Stimulated activated CD4-positive, alpha-beta T cell treated with anti-CD3 and anti-CD28 coated beads, Interleukin-15, amount 100 ng/mL, for 24 hours (primary cell): ENCODE data around the gene PTHLH.
A peak's percentile ranks its signal among the peaks of the same experiment; 100 is the strongest.

ENCODE experiments used
- DNase-seq: peaks from one replicate; pipeline ENCODE4 v3.0.0-alpha.2; 2020

PTHLH gene

DNA sequence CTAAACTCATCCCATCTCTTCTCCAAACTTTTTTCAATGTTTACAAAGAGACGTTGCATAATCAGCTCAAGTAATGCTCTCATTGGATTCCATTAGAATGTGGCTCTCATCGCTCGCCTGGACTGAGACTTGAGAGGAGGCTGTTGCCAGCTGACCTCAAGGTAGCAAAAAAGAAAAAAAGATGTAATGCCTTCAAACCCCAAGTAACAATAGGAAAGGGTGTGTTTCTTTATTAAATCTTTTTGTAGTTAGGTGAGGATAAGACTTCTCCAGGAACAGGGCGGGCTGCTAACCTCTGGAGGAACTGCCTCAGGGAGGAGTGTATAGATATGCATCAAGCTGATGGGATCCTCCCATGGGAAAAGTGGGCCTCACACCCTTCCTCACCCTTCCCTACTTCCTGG is 956 bp upstream of the PTHLH start:
- no peak for DNase-seq

DNA sequence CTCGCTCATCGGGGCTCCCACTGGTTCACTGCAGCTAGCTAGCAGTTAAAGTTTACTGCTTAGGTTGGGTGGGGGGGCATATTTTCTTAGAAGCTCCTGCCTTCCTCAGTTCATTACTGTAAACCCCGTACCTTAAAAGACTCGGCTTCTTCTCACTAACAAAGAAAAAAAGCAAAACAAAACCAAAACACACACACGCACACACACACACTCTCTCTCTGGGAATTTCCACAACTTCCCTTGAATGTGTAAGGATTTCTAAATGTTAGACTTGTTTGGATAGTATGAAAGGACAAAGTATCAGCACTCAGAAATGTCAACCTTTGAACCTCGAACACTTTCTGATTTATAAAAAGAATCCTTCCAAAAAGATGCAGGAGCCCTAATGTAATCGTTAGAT is 927 bp downstream of the PTHLH start:
- DNase-seq = no peak

DNA sequence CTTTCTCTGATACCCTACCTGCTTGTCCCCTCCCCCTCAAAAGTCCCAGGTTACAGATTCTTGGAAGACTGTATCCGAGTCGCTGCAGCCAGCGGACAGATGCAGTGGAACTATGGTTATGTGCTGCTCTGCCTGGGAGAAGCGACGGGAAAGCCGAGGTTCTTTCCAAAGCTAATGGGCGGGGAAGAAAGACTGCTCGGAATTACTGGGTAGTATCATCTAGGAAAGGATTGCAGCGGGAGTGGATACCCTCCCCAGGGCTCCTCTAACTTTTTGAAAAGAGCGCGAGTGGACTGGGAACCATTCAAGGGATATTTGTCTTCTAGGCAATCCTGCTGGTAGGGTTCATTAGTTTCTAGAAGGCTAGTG is 1.4 kb downstream of the PTHLH start:
- DNase-seq = no peak

DNA sequence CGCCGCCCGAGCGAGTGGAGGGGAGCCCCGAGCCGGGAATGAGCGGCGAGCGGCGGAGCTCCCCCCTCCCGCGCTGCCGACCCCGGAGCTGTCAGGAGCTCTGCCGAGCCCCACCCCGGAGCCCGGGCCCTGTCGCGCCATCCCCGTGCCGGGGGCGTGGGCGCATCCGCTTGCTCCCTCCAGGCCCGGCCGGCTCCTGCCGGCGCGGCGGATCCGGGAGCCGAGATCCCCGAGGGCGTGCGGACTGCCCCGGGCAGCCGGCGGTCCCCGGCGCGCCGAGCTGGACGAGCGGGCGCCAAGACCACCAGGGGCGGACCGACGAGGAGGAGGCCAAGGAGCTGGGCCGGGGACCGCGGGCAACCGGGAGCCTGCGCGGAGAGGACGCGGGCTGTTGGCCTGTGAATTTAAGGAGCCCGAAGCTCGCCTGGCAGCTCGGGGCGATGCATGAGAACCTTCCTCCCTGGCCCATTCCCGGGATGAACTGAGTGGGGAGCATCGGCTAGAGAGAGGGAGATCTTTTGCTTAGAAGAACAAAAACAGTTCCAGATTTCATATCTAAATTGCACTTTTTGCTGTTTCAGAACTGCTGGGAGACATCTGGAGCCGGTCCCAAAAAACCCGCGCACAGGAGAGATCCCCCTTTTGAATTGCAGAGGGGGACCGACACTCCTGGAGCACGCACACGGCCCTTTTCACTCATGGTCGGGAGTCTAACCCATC is 2.0 kb downstream of the PTHLH start:
- no peak for DNase-seq

DNA sequence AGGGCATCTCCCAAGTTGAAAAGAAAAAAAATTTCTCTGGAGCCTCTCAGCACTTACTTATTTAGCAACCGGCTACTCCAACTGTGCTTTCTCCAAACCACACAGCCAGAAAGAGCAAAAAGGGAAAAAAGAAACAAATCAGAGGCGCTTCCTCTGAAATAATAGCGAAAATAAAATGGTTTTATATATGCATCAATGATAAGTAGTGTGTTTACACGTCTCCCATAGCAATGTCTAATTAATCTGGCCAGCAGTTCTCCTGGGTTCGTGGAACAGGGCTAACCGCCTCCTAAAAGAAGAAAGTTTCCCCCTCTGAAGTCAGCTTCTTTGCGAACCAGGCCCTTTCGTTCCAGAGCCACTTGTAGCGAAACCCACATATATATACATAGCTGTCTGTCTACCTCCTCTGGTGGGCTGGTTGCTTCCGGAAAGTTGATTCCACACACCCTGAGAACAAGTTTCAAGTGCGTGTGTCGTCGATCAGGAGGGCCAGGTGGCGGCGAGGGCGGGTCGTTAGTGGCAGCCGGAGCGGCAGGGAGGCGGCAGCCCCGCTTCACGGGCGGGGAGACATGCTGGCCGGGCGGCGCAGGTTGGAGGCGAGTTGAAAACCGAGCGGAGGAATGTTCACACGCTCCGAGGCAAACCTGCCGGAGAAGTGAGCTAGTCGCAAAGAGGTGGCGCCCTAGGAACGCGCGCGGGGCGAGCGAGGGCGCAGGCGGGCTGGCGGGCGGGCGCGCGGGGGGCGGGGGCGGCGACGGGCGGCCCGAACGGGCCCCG is 2.7 kb downstream of the PTHLH start:
- peak; percentile 79 for DNase-seq

DNA sequence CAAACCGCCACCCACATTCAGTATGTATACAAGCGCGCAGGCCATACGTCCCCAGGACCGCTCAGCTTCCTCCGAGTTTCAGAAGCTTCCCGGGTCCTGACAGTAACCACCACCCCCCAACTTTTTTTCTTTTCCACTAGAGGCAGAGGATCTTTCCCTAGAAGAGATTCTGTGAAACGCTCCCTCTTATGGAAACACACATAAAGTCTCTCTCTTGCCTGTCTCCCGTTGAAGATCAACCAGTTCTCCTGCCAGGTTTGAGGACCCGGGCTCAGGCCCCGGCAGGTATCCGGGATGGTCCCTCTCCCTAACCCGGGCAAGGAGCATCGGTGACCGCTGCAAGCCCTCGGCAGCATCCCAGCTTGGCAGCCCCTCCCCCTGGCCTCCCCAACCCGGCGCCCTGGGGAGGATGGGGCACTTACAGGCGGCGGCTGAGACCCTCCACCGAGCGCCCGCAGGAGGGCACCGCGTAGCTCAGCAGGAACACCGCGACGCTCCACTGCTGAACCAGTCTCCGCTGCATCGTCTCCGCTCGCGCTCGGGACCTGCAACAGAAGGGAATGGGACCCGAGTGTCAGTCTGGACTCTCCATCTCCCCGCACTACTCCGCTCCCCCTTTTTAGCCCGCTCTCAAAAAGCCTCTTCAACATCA is 3.4 kb downstream of the PTHLH start:
- no peak for DNase-seq

DNA sequence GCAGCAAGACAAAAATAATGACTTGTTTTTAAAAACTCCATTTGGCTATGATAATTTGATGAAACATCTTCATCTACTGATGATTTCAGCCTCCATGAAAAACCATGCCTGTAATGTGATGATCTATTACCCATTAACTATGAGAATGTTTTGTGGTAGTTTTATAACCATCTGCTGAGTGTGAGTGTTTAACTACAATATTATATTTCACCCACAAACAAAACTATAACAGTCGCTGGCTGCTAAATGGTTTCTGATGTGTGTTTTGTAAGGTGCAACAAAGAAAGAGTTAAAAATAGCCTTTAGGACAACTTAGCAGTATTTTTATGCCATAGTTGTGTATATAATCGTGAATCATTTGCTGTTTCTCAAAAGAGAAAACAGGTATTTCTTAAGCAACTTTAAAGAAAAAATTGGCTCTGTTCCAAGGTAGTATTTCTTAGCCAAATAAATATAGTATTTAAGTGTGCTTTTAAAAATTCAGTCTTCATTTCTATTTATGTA is 4.9 kb downstream of the PTHLH start:
- no peak for DNase-seq

DNA sequence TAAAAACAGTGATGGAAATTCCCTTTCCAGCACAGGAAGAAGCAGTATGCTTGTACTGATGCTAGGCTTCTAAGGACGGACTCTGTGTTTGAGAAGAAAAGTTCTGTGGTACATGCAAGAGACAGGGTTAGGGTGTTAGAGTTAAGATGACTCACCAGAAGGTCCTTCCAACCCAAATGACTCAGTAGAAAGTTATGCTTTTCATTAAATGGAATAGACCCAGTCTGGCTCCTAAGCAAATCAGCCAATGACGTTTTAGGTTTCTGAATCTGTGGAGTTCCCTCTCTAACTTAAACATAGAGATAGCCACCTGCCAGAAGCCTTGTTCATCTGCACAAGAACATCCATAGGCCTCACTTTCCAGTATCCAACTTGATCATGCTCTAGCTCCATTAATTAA is 5.7 kb downstream of the PTHLH start:
- DNase-seq = no peak

DNA sequence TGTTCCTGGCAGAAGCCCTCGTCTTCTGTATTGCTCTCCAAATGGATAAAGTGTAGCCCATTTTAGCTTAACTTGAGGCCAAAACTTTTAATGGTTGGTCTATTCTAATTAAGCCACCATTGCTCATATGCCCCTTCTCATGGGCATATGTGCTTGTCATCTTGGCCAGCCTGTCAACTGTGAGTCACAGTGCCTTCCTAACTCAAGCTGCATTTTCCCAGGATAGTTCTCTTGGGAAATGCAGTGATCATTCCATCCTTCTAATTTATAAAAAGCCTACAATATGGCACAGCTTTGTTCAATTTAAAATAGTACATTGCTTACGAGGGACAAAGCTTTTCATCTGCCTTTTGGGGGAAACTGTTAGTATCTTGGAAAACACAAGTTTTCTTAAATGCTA is 6.6 kb downstream of the PTHLH start:
- DNase-seq = no peak

DNA sequence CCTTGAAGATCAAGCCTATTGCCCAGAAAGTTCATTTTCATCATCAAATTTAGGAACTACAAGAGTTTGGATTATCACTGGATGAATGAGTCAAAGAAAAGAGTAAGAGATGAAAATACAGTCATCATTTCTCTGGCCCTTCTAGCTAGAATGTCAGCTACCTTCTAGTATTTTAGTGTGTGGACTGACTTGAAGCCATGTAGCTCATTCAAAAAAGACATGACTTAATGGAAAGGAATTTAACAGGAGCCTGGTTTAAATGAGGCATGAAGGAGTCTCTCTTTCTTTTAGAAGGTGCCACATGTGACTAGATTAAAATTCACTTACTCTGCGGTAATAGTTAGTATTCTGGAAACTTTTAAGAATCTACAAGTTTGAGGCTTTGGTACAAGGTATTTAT is 7.1 kb downstream of the PTHLH start:
- DNase-seq = no peak

DNA sequence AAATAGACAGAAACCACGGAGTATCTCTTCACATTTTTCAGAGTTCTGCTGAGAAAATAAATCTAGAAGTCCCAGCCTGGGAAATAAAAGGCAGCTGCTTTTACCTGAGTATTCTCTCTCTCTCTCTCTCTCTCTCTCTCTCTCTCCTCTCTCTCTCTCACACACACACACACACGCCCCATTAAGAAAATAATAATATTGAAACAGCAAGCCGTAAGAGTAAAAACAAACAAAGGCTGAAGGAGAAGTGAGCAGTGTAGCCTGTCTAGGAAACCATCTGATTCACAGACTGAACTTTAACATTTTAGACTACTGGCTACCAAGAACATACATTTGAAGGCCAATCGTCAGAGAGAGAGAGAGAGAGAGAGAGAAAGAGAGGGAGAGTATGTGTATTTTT is 8.4 kb downstream of the PTHLH start:
- no peak for DNase-seq

DNA sequence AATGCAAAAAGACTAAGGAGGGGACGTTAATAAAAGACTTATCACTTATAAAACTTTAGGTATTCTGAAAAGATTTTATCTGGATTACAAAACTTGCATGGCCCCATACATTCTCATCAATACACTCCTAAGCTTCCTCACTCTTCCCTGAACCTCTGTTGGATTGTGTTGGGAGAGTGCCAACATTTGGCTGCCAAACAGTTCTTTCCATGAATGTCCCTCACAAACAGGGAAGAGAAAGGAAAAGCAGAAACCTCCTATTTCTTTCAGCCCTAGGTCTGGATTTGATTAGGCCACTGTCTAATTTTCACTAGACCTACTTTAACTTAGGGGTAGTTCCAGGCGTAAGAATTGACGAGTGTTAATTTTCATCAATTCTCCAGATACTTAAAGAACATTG is 11.7 kb downstream of the PTHLH start:
- no peak for DNase-seq

DNA sequence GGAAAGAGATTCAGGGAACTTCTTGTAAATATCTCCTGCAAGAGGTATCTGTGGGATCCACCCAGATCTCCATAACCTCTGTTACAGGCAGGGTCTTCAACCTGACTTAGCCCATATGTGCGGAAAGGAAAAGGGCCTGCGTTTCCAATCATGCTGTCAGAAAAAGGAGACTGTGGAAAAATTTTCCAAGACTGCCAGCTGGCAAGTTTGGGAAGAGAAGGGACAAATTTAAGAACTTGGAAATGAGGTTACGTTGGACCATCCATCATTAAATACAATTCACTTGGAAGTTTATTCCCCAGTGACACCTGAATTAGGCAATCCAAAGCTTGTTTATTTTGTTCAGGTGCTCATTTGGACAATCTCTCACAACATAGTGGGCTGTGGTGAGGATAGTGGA is 13.9 kb downstream of the PTHLH start:
- no peak for DNase-seq

DNA sequence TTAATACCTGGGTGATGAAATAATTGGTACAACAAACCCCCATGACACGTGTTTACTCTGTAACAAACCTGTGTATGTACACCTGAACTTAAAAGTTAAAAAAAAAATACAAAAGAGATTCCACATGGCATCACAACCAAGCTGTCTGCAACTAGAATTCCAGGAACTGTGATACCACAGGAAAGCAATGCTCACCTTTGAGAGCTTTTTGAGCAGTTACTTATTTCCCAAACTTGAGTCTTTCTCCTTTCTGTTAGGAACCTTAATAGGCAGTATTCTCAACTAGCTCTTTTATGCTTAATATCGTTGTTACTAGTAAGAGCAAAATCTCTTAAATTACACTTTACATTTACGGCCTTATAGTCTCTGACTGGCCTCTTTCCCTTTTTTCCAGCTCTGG is 15.2 kb downstream of the PTHLH start:
- DNase-seq = no peak

DNA sequence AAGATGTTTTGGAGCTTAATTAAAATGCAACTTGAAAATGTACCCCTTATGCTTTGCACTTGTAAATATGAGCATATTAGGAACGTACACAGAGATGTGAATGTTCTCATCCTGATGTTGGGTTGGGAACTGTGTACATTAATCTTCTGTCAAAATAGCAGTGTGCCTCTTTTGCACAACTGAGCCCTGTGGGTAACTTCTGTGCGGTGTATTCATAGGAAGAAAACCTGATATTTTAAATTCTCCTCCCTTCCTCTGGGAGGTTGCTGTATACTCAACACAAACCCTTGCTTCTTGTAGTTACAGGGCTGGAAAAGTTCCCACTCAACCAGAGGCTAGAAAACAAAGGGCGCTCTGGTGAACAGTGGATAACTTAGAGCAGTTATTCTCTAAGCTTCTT is 18.7 kb downstream of the PTHLH start:
- no peak for DNase-seq

DNA sequence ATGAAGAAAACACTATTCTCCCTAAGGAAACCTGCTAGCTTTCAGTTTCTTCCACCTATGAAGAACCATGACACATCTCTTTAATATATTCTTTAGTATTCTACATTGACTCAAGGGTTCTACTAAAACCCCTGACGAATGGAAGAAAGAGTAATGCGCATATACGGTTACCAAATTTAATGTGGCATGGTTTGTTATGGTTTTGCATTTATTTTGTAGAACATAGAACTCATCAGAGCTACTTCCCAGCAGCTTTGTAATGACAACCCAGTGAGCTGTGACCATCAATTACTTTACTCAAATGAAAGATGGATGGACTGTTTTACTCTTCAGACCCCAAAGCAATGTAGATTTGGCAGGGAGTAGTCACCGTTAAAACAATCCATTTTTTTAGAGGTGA is 19.2 kb downstream of the PTHLH start:
- no peak for DNase-seq

DNA sequence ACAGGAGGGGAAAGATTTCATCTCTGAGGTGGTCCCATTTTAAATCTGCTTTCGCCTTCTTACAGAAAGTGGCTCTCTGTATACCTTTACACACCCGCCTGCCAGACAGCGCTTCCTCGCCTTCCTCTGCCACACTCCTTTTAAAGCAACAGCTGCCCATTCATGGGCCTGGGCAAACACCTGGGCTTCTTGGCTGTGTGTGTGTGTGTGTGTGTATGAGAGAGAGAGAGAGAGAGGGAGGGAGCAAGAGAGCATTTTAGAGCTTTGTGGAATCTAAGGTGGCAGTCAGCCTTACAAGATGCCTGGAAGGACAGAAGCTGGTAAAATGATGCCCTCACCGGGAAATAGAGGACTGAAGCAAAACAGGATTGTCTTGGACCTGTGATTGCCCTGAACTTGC is 20.0 kb downstream of the PTHLH start:
- DNase-seq = no peak

DNA sequence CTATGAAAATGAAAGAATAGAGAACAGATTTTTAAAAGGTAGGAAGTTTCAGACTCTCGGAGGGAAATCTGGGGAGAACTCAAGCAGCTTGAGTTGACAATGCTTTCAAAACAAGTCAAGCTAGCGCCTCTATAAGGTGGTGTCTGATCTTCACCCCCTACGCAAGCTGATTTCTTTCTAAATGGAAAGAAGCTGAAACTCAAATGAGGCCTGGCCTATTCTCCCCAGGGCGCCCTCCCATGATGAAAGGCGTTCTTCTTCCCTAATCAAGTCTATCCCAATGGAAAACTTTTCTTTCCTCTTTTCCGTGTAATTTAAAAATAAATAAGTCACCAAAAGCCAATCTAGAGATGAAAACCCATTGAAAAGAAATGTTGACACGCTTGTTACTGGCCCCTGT is 20.6 kb downstream of the PTHLH start:
- DNase-seq = no peak

DNA sequence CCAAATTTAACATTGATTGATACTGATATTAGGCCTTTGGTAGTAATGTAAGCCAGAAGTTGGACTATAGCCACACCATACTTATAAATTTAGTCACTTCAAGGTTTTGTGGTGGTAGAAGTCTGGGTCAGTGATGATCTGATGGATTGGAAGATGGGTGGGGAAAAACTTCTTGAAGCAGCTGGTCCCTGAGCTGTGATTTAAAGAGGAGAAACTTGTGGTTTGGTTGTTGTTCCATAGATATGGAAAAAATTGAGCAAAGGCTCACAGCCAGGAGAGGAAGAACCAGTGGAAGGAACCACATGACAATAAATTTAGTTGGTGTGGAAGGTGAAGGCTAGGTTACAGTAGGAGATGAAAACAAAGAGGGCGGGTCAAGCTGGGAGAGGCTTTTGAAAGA is 26.1 kb downstream of the PTHLH start:
- DNase-seq = no peak

DNA sequence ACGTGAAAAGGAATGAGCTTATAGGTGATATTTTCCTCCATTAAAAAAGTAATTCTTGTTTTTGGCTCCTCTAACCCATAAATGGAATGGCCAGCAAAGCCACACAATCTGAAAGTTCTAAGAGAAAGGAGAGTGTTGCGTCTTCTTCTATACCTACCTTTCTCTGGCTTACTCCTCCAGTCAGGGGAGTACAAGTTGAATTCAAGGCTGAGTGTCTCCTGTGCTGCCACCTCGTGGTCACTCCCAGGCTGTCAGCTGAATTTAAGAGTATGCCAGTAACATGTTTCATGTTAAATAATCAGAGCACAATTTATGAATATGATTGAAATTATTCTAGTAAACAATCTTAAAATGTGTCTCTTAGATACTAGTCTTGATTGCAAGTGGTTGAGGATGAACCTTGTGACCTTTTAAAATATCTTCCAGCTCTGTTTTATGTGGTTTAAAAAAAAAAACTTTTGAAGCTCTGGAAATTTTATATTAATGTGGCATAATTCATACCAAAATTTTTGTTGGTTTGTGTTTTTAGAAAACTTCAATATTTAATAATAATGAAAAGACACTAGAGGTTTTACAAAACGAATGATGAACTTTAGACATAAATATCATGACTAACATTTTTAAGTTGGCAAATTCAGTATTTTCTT is 31.7 kb downstream of the PTHLH start:
- DNase-seq = peak; percentile 83

DNA sequence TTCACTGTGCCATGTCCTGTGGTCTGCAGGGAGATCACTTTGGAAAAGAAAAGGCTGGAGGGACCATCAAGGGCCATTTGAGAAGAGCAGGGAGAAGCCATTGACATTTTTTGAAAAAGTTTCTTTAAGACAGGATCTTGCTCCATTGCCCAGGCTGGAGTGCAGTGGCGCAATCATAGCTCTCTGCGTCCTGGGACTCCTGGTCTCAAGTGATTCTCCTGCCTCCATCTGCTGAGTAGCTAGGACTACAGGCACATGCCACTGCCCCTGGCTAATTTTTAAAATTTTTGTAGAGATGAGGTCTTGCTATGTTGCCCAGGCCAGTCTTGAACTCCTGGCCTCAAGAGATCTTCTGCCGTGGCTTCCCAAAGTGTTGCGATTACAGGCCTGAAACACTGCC is 32.3 kb downstream of the PTHLH start:
- no peak for DNase-seq

DNA sequence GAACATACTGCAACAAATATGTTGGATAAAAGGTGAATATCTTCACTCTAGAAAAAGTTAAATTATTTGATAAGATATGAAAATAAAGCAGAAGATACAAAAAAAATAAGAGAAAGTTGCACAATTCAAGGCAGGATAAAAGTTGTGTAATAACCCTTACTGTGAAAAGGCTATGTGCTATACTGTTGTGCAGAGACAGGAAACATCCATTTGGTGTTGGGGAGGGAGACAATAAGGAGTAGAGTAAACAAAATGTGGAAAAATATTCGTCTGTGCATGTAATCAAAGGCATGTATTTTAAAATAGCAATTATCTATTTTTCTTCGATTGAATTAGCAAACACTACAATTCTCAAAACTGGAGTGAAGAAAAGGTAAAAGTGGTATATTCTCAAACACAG is 34.8 kb downstream of the PTHLH start:
- DNase-seq = no peak

DNA sequence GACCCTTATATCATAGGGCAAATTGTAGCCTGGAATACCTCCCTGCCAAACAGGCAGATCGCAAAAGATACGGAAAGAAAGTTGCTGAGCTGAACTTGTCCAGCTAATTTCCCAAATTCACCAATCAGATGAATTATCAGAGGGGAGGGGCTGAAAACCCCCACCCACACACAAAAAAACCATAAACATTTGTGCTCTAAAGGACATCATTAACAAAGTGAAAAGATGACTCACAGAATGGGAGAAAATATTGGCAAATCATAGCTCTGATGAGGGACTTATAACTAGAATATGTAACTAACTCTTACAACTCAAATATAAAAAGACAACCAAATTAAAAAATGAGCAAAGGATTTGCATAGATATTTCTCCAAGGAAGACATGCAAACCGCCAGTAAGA is 36.3 kb downstream of the PTHLH start:
- no peak for DNase-seq

DNA sequence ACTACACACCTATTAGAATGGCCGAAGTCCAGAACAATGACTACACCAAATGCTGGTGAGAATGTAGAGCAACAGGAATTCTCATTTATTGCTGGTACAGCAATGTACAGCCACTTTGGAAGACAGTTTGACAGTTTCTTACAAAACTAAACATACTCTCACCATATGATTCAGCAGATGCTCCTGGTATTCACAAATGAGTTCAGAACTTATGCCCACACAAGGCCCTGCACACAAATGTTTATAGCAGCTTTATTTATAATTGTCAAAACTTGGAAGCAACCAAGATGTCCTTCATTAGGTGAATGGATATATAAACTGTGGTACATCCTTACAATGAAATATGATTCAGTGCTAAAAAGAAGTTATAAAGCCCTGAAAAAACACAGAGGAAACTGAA is 38.3 kb downstream of the PTHLH start:
- DNase-seq = no peak
